Fibroblast of skin of right biceps (primary cell): ENCODE results near the gene TMEM94.
"Not testable (repeated sequence)": the region's sequence is repeated elsewhere in the genome, so short reads cannot be mapped to it uniquely, and the experiment has no call there.

Source experiments
- DNase-seq: peaks from one replicate; pipeline ENCODE4 v3.0.0-alpha.2; 2013

TMEM94 gene

GRCh38 chr17:75456417-75457046, at the start of gene TMEM94:
Gene TMEM94, plus strand, starts transcription at chr17:75456635. Its CDS starts 15,271 bp downstream, at chr17:75471906.
- peak; percentile 98 for DNase-seq

GRCh38 chr17:75407655-75408352, 48.6 kb upstream of the TMEM94 start:
- no peak for DNase-seq

GRCh38 chr17:75410141-75410540, 46.3 kb upstream of the TMEM94 start:
- no peak for DNase-seq

- no peak for DNase-seq
Observed at GRCh38 chr17:75411328-75412067, 44.9 kb upstream of the TMEM94 start.

GRCh38 chr17:75412455-75413317, 43.7 kb upstream of the TMEM94 start:
- DNase-seq = peak; percentile 77

GRCh38 chr17:75414488-75414887, 41.9 kb upstream of the TMEM94 start:
- DNase-seq = no peak

- DNase-seq = no peak
Observed at GRCh38 chr17:75416006-75416405, 40.4 kb upstream of the TMEM94 start.

GRCh38 chr17:75417054-75417580, 39.3 kb upstream of the TMEM94 start:
- no peak for DNase-seq

- DNase-seq = no peak
Observed at GRCh38 chr17:75418531-75418930, 37.9 kb upstream of the TMEM94 start.

- DNase-seq = peak; percentile 85
Observed at GRCh38 chr17:75428543-75429469, 27.6 kb upstream of the TMEM94 start.

- DNase-seq = peak; percentile 85
Observed at GRCh38 chr17:75430159-75430974, 26.1 kb upstream of the TMEM94 start.

GRCh38 chr17:75433218-75433783, 23.1 kb upstream of the TMEM94 start:
- DNase-seq = no peak

- not testable (repeated sequence) for DNase-seq
Observed at GRCh38 chr17:75434433-75434832, 22.0 kb upstream of the TMEM94 start.

GRCh38 chr17:75437404-75437803, 19.0 kb upstream of the TMEM94 start:
- DNase-seq = not testable (repeated sequence)

GRCh38 chr17:75439287-75439686, 17.1 kb upstream of the TMEM94 start:
- no peak for DNase-seq

- DNase-seq = no peak
Observed at GRCh38 chr17:75440738-75441448, 15.5 kb upstream of the TMEM94 start.

- no peak for DNase-seq
Observed at GRCh38 chr17:75442168-75443103, 14.0 kb upstream of the TMEM94 start.

GRCh38 chr17:75445296-75445695, 11.1 kb upstream of the TMEM94 start:
- DNase-seq = no peak
